Pancreas (tissue), 10 donors: ENCODE results near the gene ELOVL6. TPM values are rescaled to one million over a fixed set of nuclear protein-coding genes. Genes with fewer than 3 reads are reported as not detected.

Experiments used
- ATAC-seq, 4 donors: fragments of 200-7000 bp; cut with Tn5 transposase; one replicate each; pipeline versions ENCODE4 v1.8.0 to v1.9.1; 2020; ENCODE audit warnings: mild to moderate bottlenecking in 4 of 4, moderate library complexity in 4 of 4
- DNase-seq, 6 donors: peaks; one replicate each; pipeline ENCODE4 v3.0.0-alpha.2; 2020
- FAIRE-seq: peaks from 2 replicates; lab custom pipeline; 2012; peaks lifted over from hg19 to GRCh38; lab: Jason Lieb, UNC
- H3K27ac ChIP-seq, 4 donors: fragments of 200-600 bp; sonication (generic); 1 replicate in 3 of 4; 2 replicates in 1 of 4; pipeline versions ENCODE4 v1.5.0 to v1.8.0; 2020
- H3K27me3 ChIP-seq, 4 donors: fragments of 200-600 bp; one replicate each; pipeline ENCODE4 v1.8.0; 2021
- H3K36me3 ChIP-seq, 3 donors: fragments of 200-600 bp; sonication (generic) in 1 of 3; one replicate each; pipeline versions ENCODE4 v1.5.0 to v1.8.0; 2020 to 2021
- H3K4me1 ChIP-seq, 3 donors: fragments of 200-600 bp; one replicate each; pipeline ENCODE4 v1.8.0; 2021
- H3K4me3 ChIP-seq, 4 donors: fragments of 200-600 bp; sonication (generic) in 2 of 4; one replicate each; pipeline versions ENCODE4 v1.5.0 to v1.8.0; 2020 to 2021
- H3K9me3 ChIP-seq, 4 donors: fragments of 200-600 bp; one replicate each; pipeline ENCODE4 v1.8.0; 2021
- CTCF ChIP-seq, 4 donors: fragments of 200-600 bp; sonication (generic) in 3 of 4; IDR thresholded peaks; one replicate each; pipeline versions ENCODE4 v1.5.0 to v1.8.0; 2021; ENCODE audit warnings: antibody characterized with exemption in 4 of 4
- WGBS, 2 donors: extraction: QIAGEN DNeasy Blood & Tissue Kit; methylation state at CpG; one replicate each; pipeline ENCODE4 v1.1.7; 2013; 5-methylcytosine and 5-hydroxymethylcytosine counted together
- intact Hi-C, 3 donors: fragments of 100-400 bp; cut with DNase I; formaldehyde crosslinking; loops; one replicate each; pipeline versions ENCODE4 v1.11.1 to v1.14.2; 2022
- polyA plus RNA-seq, 2 donors: library from polyadenylated mRNA; stranded (reverse); fragments of 200-250 nt; gene quantifications; one replicate each; pipeline ENCODE4 v1.2.3, GENCODE V29; 2013
- total RNA-seq, 6 donors: library from RNA; stranded (reverse); fragmentation: NEBNext Ultra II Directional in 4 of 6; extraction: Animal tissue kit (Norgen Biotek cat#: 25700) in 4 of 6; gene quantifications; one replicate each; pipeline versions ENCODE4 v1.2.1 to v1.2.4, GENCODE V29; 2021 to 2023
- donor health status: healthy with polysubstance abuse.
- donor health status: DM: no; HTN: no; CAD: no; lungs with moderate emphysema.
- donor health status: DM: no; HTN: no; CAD: no.
- donor health status: control.
- donor health status: control.
- donor health status: Bipolar disorder and iron deficiency.
- donor health status: DM: yes; HTN: yes; CAD: no.
- donor health status: DM: no; HTN: no; CAD: no.
- donor health status: DM: no; HTN: no; CAD: no.
- donor health status: DM: yes; HTN: yes; CAD: no.

ELOVL6 gene
- total RNA-seq = 1 to 10 TPM in 5 of 6 donors, under 1 TPM in 1; 0.69 to 3.5 (median 2.0) TPM
- 1 to 10 TPM in 1 of 2 donors, under 1 TPM in 1; 0.76 to 2.5 TPM for polyA plus RNA-seq

GRCh38 chr4:110198435-110199416, at the start of gene ELOVL6:
TSS of gene ELOVL6 (minus strand) at chr4:110198615. CDS start at chr4:110198335, 280 bp downstream.
- FAIRE-seq = no peak
- Histone ChIP-seq H3K36me3 (no peaks in the 10 kb centered on the region), H3K4me1 (peaks cover 8 to 16% (median 10%) of the 10 kb centered on the region in 3 donors), H3K27ac (peak within 1 kb of the TSS in 2 of 4 donors; percentile 90 to 92), H3K4me3 (peak within 1 kb of the TSS; percentile 55 to 90 (median 78)), H3K27me3 (no peaks in the 10 kb centered on the region), H3K9me3 (no peaks in the 10 kb centered on the region)
- 2 to 3% methylated on average over 48 of the region's 48 CpGs for whole genome bisulfite sequencing, 2 donors
- TF ChIP-seq CTCF (IDR thresholded peaks at IDR 0.05) = no peak
- intact Hi-C loops = no loop called here
- peak; percentile 13 to 53 (median 46) for ATAC-seq
- DNase-seq = peak; percentile 26 to 70 (median 42)

- 62 to 76% methylated on average over 4 of the region's 4 CpGs for WGBS, 2 donors
- DNase-seq (no peak), ATAC-seq (no peak), FAIRE-seq (no peak)
- Histone ChIP-seq H3K27ac (no peak overlapping the region), H3K4me1 (no peaks in the 10 kb centered on the region), H3K9me3 (no peaks in the 10 kb centered on the region), H3K27me3 (no peaks in the 10 kb centered on the region), H3K4me3 (no peak overlapping the region), H3K36me3 (no peaks in the 10 kb centered on the region)
- intact Hi-C loops = no loop called here
- no peak for TF ChIP-seq CTCF (IDR thresholded peaks at IDR 0.05)
Measured at GRCh38 chr4:110248100-110248499, 49.7 kb upstream of the ELOVL6 start.

- Histone ChIP-seq H3K36me3 (no peaks in the 10 kb centered on the region), H3K4me3 (no peak overlapping the region), H3K9me3 (no peaks in the 10 kb centered on the region), H3K4me1 (no peaks in the 10 kb centered on the region), H3K27me3 (no peaks in the 10 kb centered on the region), H3K27ac (no peak overlapping the region)
- TF ChIP-seq CTCF (IDR thresholded peaks at IDR 0.05) = no peak
- ATAC-seq = no peak
- 65 to 71% methylated on average over 3 of the region's 3 CpGs for WGBS, 2 donors
- intact Hi-C loops = no loop called here
- no peak for DNase-seq
- FAIRE-seq = no peak
Measured at GRCh38 chr4:110247591-110247990, 49.2 kb upstream of the ELOVL6 start.

- Histone ChIP-seq H3K4me3 (no peak overlapping the region), H3K4me1 (no peaks in the 10 kb centered on the region), H3K27me3 (no peaks in the 10 kb centered on the region), H3K27ac (no peak overlapping the region), H3K36me3 (no peaks in the 10 kb centered on the region), H3K9me3 (no peaks in the 10 kb centered on the region)
- TF ChIP-seq CTCF (IDR thresholded peaks at IDR 0.05) = no peak
- ATAC-seq (no peak), FAIRE-seq (no peak), DNase-seq (no peak)
- 37 to 59% methylated on average over 5 of the region's 5 CpGs for WGBS, 2 donors
- intact Hi-C loops = no loop called here
Measured at GRCh38 chr4:110245577-110245976, 47.2 kb upstream of the ELOVL6 start.
